Neuronal stem cell (in vitro differentiated cells): Measurements from ENCODE around the gene KIF26A.

Experiments
- DNase-seq: peaks from one replicate; pipeline ENCODE4 v3.0.0-alpha.2; 2013; ENCODE audit warnings: low spot score
- H2AFZ ChIP-seq: one replicate; pipeline ENCODE4 v1.6.1; 2013; ENCODE audit warnings: mild to moderate bottlenecking, low read length, inconsistent platforms
- H2AK5ac ChIP-seq: 2 replicates; pipeline ENCODE4 v1.6.1; 2013; ENCODE audit warnings: low read depth, mild to moderate bottlenecking, inconsistent platforms, low read length, moderate library complexity, mixed read lengths
- H2BK120ac ChIP-seq: 2 replicates; pipeline ENCODE4 v1.6.1; 2013; ENCODE audit warnings: low read depth, mild to moderate bottlenecking, inconsistent platforms, low read length, moderate library complexity, mixed read lengths
- H2BK12ac ChIP-seq: one replicate; pipeline ENCODE4 v1.6.1; 2013; ENCODE audit warnings: low read length, inconsistent platforms
- H2BK15ac ChIP-seq: 2 replicates; pipeline ENCODE4 v1.6.1; 2013; ENCODE audit warnings: mild to moderate bottlenecking, low read length, inconsistent platforms, mixed read lengths
- H2BK5ac ChIP-seq: one replicate; pipeline ENCODE4 v1.6.1; 2013; ENCODE audit warnings: inconsistent platforms, mild to moderate bottlenecking, low read length, moderate library complexity
- H3K14ac ChIP-seq: one replicate; pipeline ENCODE4 v1.6.1; 2013; ENCODE audit warnings: low read length, inconsistent platforms
- H3K18ac ChIP-seq: 2 replicates; pipeline ENCODE4 v1.6.1; 2013; ENCODE audit warnings: low read length, inconsistent platforms
- H3K23ac ChIP-seq: 2 replicates; pipeline ENCODE4 v1.6.1; 2013; ENCODE audit warnings: low read depth, mild to moderate bottlenecking, mixed read lengths, low read length, inconsistent platforms; ENCODE audit not compliant: poor library complexity
- H3K27ac ChIP-seq: replicated peaks from 3 replicates; pipeline ENCODE4 v1.5.1; 2013; ENCODE audit warnings: low read length, inconsistent platforms
- H3K27me3 ChIP-seq, 3 experiments: 2 replicates each; pipeline ENCODE4 v1.6.1; 2013; ENCODE audit warnings: low read length in 3 of 3, mild to moderate bottlenecking in 2 of 3, inconsistent platforms in 1 of 3, low read depth in 1 of 3, mixed read lengths in 1 of 3, moderate library complexity in 1 of 3; ENCODE audit not compliant: control insufficient read depth in 3 of 3, insufficient read depth in 3 of 3
- H3K36me3 ChIP-seq, 2 donors: replicated peaks in 1 of 2; 2 replicates each; pipeline ENCODE4 v1.6.1; 2013; ENCODE audit warnings: low read length in 2 of 2; ENCODE audit not compliant: control insufficient read depth in 2 of 2, insufficient read depth in 2 of 2
- H3K4ac ChIP-seq: 2 replicates; pipeline ENCODE4 v1.6.1; 2013; ENCODE audit warnings: inconsistent platforms, mild to moderate bottlenecking, low read length, moderate library complexity
- H3K4me1 ChIP-seq, 2 donors: 1 replicate in 1 of 2; 2 replicates in 1 of 2; pipeline ENCODE4 v1.6.1; 2013; ENCODE audit warnings: low read length in 2 of 2, low read depth in 1 of 2; ENCODE audit not compliant: control insufficient read depth in 2 of 2, insufficient read depth in 1 of 2
- H3K4me2 ChIP-seq: one replicate; pipeline ENCODE4 v1.6.1; 2013; ENCODE audit warnings: mild to moderate bottlenecking, low read length, inconsistent platforms; ENCODE audit not compliant: insufficient read depth, poor library complexity, severe bottlenecking
- H3K4me3 ChIP-seq, 2 donors: 2 replicates each; pipeline ENCODE4 v1.5.1; 2013; ENCODE audit warnings: low read length in 2 of 2, mild to moderate bottlenecking in 2 of 2, inconsistent platforms in 1 of 2, moderate library complexity in 1 of 2
- H3K79me1 ChIP-seq: one replicate; pipeline ENCODE4 v1.6.1; 2013; ENCODE audit warnings: low read depth, mild to moderate bottlenecking, inconsistent platforms, low read length, moderate library complexity
- H3K9ac ChIP-seq: one replicate; pipeline ENCODE4 v1.6.1; 2013; ENCODE audit warnings: mild to moderate bottlenecking, low read depth, low read length, inconsistent platforms; ENCODE audit not compliant: poor library complexity
- H3K9me3 ChIP-seq, 2 donors: replicated peaks in 1 of 2; 2 replicates each; pipeline versions ENCODE3 to v1.6.1; 2013; ENCODE audit warnings: low read length in 2 of 2, mild to moderate bottlenecking in 2 of 2, inconsistent platforms in 1 of 2, low read depth in 1 of 2, mixed read lengths in 1 of 2, moderate library complexity in 1 of 2; ENCODE audit not compliant: control insufficient read depth in 2 of 2, insufficient read depth in 1 of 2
- H4K8ac ChIP-seq: one replicate; pipeline ENCODE4 v1.6.1; 2013; ENCODE audit warnings: low read depth, mild to moderate bottlenecking, inconsistent platforms, low read length, moderate library complexity
- H4K91ac ChIP-seq: one replicate; pipeline ENCODE4 v1.6.1; 2013; ENCODE audit warnings: low read length, low read depth, mild to moderate bottlenecking, inconsistent platforms; ENCODE audit not compliant: poor library complexity
- WGBS, 2 donors: extraction: QIAGEN DNeasy Blood & Tissue Kit; methylation state at CpG; one replicate each; pipeline ENCODE4 v1.1.7; 2013; ENCODE audit warnings: missing lambda C conversion rate in 2 of 2, mixed read lengths in 1 of 2; ENCODE audit not compliant: insufficient read length in 2 of 2, insufficient replicate concordance in 1 of 2; ENCODE audit errors: extremely low coverage in 2 of 2; 5-methylcytosine and 5-hydroxymethylcytosine counted together

The KIF26A gene

GRCh38 chr14:104108570-104109541 is 29.5 kb upstream of the KIF26A start:
- Histone ChIP-seq H3K9me3 (no peaks in the 10 kb centered on the region), H3K27ac (no peak overlapping the region), H2BK120ac (peak overlapping the region; percentile 47), H2BK12ac (peak overlapping the region; percentile 30), H3K27me3 (peaks cover 0 to 27% (median 2%) of the 10 kb centered on the region in 3 experiments), H2AFZ (peak overlapping the region; percentile 65), H3K4ac (no peak overlapping the region), H3K4me2 (peak overlapping the region; percentile 32), H2BK5ac (peak overlapping the region; percentile 88), H3K14ac (no peak overlapping the region), H2AK5ac (peak overlapping the region; percentile 99), H3K18ac (peak overlapping the region; percentile 69), H3K4me3 (no peak overlapping the region), H3K4me1 (peaks cover 15 to 26% of the 10 kb centered on the region in 2 donors), H3K36me3 (no peaks in the 10 kb centered on the region), H4K91ac (peak overlapping the region; percentile 39), H3K23ac (peak overlapping the region; percentile 31), H4K8ac (peak overlapping the region; percentile 65), H3K79me1 (peaks cover 2% of the 10 kb centered on the region), H3K9ac (no peak overlapping the region), H2BK15ac (peak overlapping the region; percentile 98)
- no peak for DNase-seq
- WGBS, 2 donors: no CpG with 5 or more reads among the region's 26 CpGs

GRCh38 chr14:104109731-104110361 is 28.5 kb upstream of the KIF26A start:
- no peak overlapping the region for H3K9ac ChIP-seq
- peak overlapping the region; percentile 94 for H3K14ac ChIP-seq
- no peak overlapping the region for H2AFZ ChIP-seq
- DNase-seq: no peak
- H3K9me3 ChIP-seq: no peaks in the 10 kb centered on the region
- H4K8ac ChIP-seq: no peak overlapping the region
- H2BK5ac ChIP-seq: peak overlapping the region; percentile 39
- no peak overlapping the region for H3K4me2 ChIP-seq
- H2BK12ac ChIP-seq: peak overlapping the region; percentile 98
- H3K4me3 ChIP-seq: no peak overlapping the region
- no peak overlapping the region for H4K91ac ChIP-seq
- peak overlapping the region; percentile 55 for H3K23ac ChIP-seq
- H3K27me3 ChIP-seq: peaks cover 0 to 34% (median 2%) of the 10 kb centered on the region in 3 experiments
- H3K4me1 ChIP-seq: peaks cover 15 to 26% of the 10 kb centered on the region in 2 donors
- H3K27ac ChIP-seq: no peak overlapping the region
- H3K79me1 ChIP-seq: peaks cover 2% of the 10 kb centered on the region
- no peaks in the 10 kb centered on the region for H3K36me3 ChIP-seq
- H3K18ac ChIP-seq: peak overlapping the region; percentile 91
- peak overlapping the region; percentile 99 for H2AK5ac ChIP-seq
- no CpG with 5 or more reads among the region's 24 CpGs for WGBS, 2 donors
- no peak overlapping the region for H2BK120ac ChIP-seq
- H2BK15ac ChIP-seq: peak overlapping the region; percentile 98
- H3K4ac ChIP-seq: no peak overlapping the region

- Histone ChIP-seq H3K36me3 (no peaks in the 10 kb centered on the region), H2BK120ac (peak overlapping the region; percentile 98), H2BK15ac (peak overlapping the region; percentile 96), H3K9ac (peak overlapping the region; percentile 44), H3K27ac (no peak overlapping the region), H3K4me3 (peak overlapping the region in 1 of 2 donors; percentile 56), H3K23ac (peak overlapping the region; percentile 91), H2BK12ac (peak overlapping the region; percentile 99), H2AK5ac (peak overlapping the region; percentile 99), H4K91ac (no peak overlapping the region), H3K4me2 (no peak overlapping the region), H3K14ac (no peak overlapping the region), H2AFZ (no peak overlapping the region), H4K8ac (peak overlapping the region; percentile 82), H3K18ac (peak overlapping the region; percentile 91), H3K27me3 (peaks cover 0 to 38% (median 8%) of the 10 kb centered on the region in 3 experiments), H3K4me1 (peaks cover 15 to 26% of the 10 kb centered on the region in 2 donors), H3K79me1 (peaks cover 2% of the 10 kb centered on the region), H3K4ac (no peak overlapping the region), H3K9me3 (no peaks in the 10 kb centered on the region), H2BK5ac (peak overlapping the region; percentile 75)
- no peak for DNase-seq
- no CpG with 5 or more reads among the region's 18 CpGs for WGBS, 2 donors
These were observed 27.7 kb upstream of the KIF26A start for GRCh38 chr14:104110491-104111209.
